GM23338 (cell line): ENCODE measurements around the gene CRLF3. TPM values are rescaled to one million over a fixed set of nuclear protein-coding genes. Genes with fewer than 3 reads are reported as not detected.

Experiments used
- ATAC-seq: fragments of 200-7000 bp; cut with Tn5 transposase; 3 replicates; pipeline ENCODE4 v1.9.1; 2020
- DNase-seq: peaks from one replicate; pipeline ENCODE4 v3.0.0-alpha.2; 2015; ENCODE audit warnings: low spot score
- H2AFZ ChIP-seq: fragments of 200-600 bp; sonication (generic); 2 replicates; pipeline ENCODE4 v1.8.0; 2016; ENCODE audit warnings: antibody characterized with exemption, mild to moderate bottlenecking, moderate library complexity
- H3F3A ChIP-seq: fragments of 200-600 bp; sonication (generic); replicated peaks from 2 replicates; pipeline ENCODE4 v1.8.0; 2017; ENCODE audit warnings: antibody characterized with exemption, mixed run types, low read depth
- H3K27ac ChIP-seq: fragments of 200-600 bp; sonication (generic); 2 replicates; pipeline ENCODE4 v1.6.1; 2016; ENCODE audit warnings: low read depth
- H3K27me3 ChIP-seq: fragments of 200-600 bp; sonication (generic); 2 replicates; pipeline ENCODE4 v1.8.0; 2016; ENCODE audit warnings: mild to moderate bottlenecking, mixed run types, moderate library complexity; ENCODE audit not compliant: insufficient read depth
- H3K36me3 ChIP-seq: fragments of 200-600 bp; sonication (generic); 2 replicates; pipeline ENCODE4 v1.8.0; 2016; ENCODE audit warnings: mild to moderate bottlenecking; ENCODE audit not compliant: insufficient read depth
- H3K4me1 ChIP-seq: fragments of 200-600 bp; sonication (generic); 2 replicates; pipeline ENCODE4 v1.8.0; 2016; ENCODE audit warnings: mild to moderate bottlenecking, moderate library complexity; ENCODE audit not compliant: insufficient read depth
- H3K4me2 ChIP-seq: fragments of 200-600 bp; sonication (generic); 2 replicates; pipeline ENCODE4 v1.7.1; 2017; ENCODE audit warnings: mixed run types
- H3K4me3 ChIP-seq: fragments of 200-600 bp; sonication (generic); 2 replicates; pipeline ENCODE4 v1.6.1; 2016; ENCODE audit warnings: mixed run types
- H3K79me2 ChIP-seq: fragments of 200-600 bp; sonication (generic); replicated peaks from 2 replicates; pipeline ENCODE4 v1.8.0; 2017; ENCODE audit warnings: mild to moderate bottlenecking; ENCODE audit not compliant: insufficient read depth
- H3K9me2 ChIP-seq: fragments of 200-600 bp; sonication (generic); 2 replicates; pipeline ENCODE4 v1.8.0; 2017; ENCODE audit not compliant: insufficient read depth
- H4K20me1 ChIP-seq: fragments of 200-600 bp; sonication (generic); replicated peaks from 2 replicates; pipeline ENCODE4 v1.8.0; 2017; ENCODE audit warnings: mild to moderate bottlenecking; ENCODE audit not compliant: insufficient read depth
- H3K27ac Mint-ChIP-seq: 2 replicates; pipeline ENCODE4 v1.8.0; 2020; ENCODE audit warnings: inconsistent platforms, mild to moderate bottlenecking, moderate library complexity, mixed read lengths
- H3K27me3 Mint-ChIP-seq: 3 replicates; pipeline ENCODE4 v1.8.0; 2022; ENCODE audit warnings: low read depth, mild to moderate bottlenecking, moderate library complexity, mixed read lengths, inconsistent platforms; ENCODE audit not compliant: insufficient read depth, poor library complexity
- H3K36me3 Mint-ChIP-seq: 3 replicates; pipeline ENCODE4 v1.8.0; 2021; ENCODE audit warnings: low read depth, mild to moderate bottlenecking, inconsistent platforms, moderate library complexity, mixed read lengths
- H3K4me1 Mint-ChIP-seq: 3 replicates; pipeline ENCODE4 v1.8.0; 2020; ENCODE audit warnings: mild to moderate bottlenecking, inconsistent platforms, mixed read lengths
- H3K4me3 Mint-ChIP-seq: 3 replicates; pipeline ENCODE4 v1.8.0; 2021; ENCODE audit warnings: moderate library complexity, mild to moderate bottlenecking, inconsistent platforms, mixed read lengths
- H3K9me3 Mint-ChIP-seq: 3 replicates; pipeline ENCODE4 v1.8.0; 2020; ENCODE audit warnings: moderate library complexity, mild to moderate bottlenecking, inconsistent platforms, mixed read lengths
- CREB1 ChIP-seq: fragments of 250-450 bp; sonication (Bioruptor Pico); IDR thresholded peaks from 2 replicates; pipeline ENCODE4 v1.5.0; 2020; ENCODE audit warnings: low read depth, mild to moderate bottlenecking, moderate library complexity
- CTCF ChIP-seq, 2 experiments: fragments of 200-600 bp in 1 of 2; sonication (generic) in 1 of 2; conservative IDR thresholded peaks; 2 replicates each; pipeline versions ENCODE4 v1.5.1 to v1.6.1; 2016 to 2017; ENCODE audit warnings: antibody characterized with exemption in 2 of 2, low read depth in 2 of 2, mild to moderate bottlenecking in 2 of 2, moderate library complexity in 1 of 2
- EZH2 ChIP-seq: fragments of 200-600 bp; sonication (generic); IDR thresholded peaks from one replicate; pipeline ENCODE4 v1.8.0; 2017; ENCODE audit warnings: antibody characterized with exemption, mild to moderate bottlenecking, low read depth; ENCODE audit not compliant: unreplicated experiment
- EZH2phosphoT487 ChIP-seq: fragments of 200-600 bp; sonication (generic); IDR thresholded peaks from one replicate; pipeline ENCODE4 v1.8.1; 2018; ENCODE audit warnings: antibody characterized with exemption; ENCODE audit not compliant: unreplicated experiment
- JUNB ChIP-seq: IDR thresholded peaks from one replicate; pipeline ENCODE4 v1.6.1; 2016; ENCODE audit warnings: antibody characterized with exemption; ENCODE audit not compliant: unreplicated experiment
- NANOG ChIP-seq: IDR thresholded peaks from 2 replicates; pipeline ENCODE4 v1.6.1; 2016; ENCODE audit warnings: antibody characterized with exemption, borderline replicate concordance
- STAT1 ChIP-seq: IDR thresholded peaks from one replicate; pipeline ENCODE4 v1.6.1; 2016; ENCODE audit warnings: antibody characterized with exemption; ENCODE audit not compliant: unreplicated experiment
- ZNF114 ChIP-seq: fragments of 250-450 bp; sonication (Bioruptor Pico); IDR thresholded peaks from 2 replicates; pipeline ENCODE4 v1.5.0; 2020; ENCODE audit warnings: mild to moderate bottlenecking, moderate library complexity
- ZNF331 ChIP-seq: fragments of 250-450 bp; sonication (Bioruptor Pico); IDR thresholded peaks from 2 replicates; pipeline ENCODE4 v1.5.0; 2020; ENCODE audit warnings: low read depth, mild to moderate bottlenecking, moderate library complexity
- polyA plus RNA-seq: library from polyadenylated mRNA; unstranded; fragments of >200 nt; fragmentation: Nextera tagmentation; extraction: Ambion mirVana; gene quantifications from 2 replicates; pipeline ENCODE4 v1.2.1, GENCODE V29; 2016
- total RNA-seq: library from RNA; depleted of rRNA; stranded (reverse); fragments of >200 nt; shearing (Covaris generic); gene quantifications from 2 replicates; pipeline ENCODE4 v1.2.3, GENCODE V29; 2014
- TF ChIP-seq, protein P1 (sequence below): IDR thresholded peaks from one replicate; pipeline ENCODE4 v1.6.1; 2018; ENCODE audit warnings: antibody characterized with exemption; ENCODE audit not compliant: unreplicated experiment
- TF ChIP-seq, protein P2 (sequence below): fragments of 250-450 bp; sonication (Bioruptor Pico); IDR thresholded peaks from 2 replicates; pipeline ENCODE4 v1.5.0; 2020; ENCODE audit warnings: mild to moderate bottlenecking, moderate library complexity

CRLF3 gene
- total and polyA plus RNA-seq, 2 experiments from 2014 or later, result 24.2 to 28.6 TPM

GRCh38 chr17:30796016-30796415, 28.5 kb downstream of the CRLF3 start:
- TF ChIP-seq STAT1, result no peak
- TF ChIP-seq CTCF (conservative IDR thresholded peaks at IDR 0.05; ENCODE audit: low read depth in 2 of 2), result no peak
- TF ChIP-seq NANOG, result no peak
- TF ChIP-seq ZNF331 (CRISPR knock-in tag), result no peak
- TF ChIP-seq, protein P1, sequence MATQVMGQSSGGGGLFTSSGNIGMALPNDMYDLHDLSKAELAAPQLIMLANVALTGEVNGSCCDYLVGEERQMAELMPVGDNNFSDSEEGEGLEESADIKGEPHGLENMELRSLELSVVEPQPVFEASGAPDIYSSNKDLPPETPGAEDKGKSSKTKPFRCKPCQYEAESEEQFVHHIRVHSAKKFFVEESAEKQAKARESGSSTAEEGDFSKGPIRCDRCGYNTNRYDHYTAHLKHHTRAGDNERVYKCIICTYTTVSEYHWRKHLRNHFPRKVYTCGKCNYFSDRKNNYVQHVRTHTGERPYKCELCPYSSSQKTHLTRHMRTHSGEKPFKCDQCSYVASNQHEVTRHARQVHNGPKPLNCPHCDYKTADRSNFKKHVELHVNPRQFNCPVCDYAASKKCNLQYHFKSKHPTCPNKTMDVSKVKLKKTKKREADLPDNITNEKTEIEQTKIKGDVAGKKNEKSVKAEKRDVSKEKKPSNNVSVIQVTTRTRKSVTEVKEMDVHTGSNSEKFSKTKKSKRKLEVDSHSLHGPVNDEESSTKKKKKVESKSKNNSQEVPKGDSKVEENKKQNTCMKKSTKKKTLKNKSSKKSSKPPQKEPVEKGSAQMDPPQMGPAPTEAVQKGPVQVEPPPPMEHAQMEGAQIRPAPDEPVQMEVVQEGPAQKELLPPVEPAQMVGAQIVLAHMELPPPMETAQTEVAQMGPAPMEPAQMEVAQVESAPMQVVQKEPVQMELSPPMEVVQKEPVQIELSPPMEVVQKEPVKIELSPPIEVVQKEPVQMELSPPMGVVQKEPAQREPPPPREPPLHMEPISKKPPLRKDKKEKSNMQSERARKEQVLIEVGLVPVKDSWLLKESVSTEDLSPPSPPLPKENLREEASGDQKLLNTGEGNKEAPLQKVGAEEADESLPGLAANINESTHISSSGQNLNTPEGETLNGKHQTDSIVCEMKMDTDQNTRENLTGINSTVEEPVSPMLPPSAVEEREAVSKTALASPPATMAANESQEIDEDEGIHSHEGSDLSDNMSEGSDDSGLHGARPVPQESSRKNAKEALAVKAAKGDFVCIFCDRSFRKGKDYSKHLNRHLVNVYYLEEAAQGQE, result no peak
- TF ChIP-seq ZNF114 (CRISPR knock-in tag), result no peak
- no peak for TF ChIP-seq CREB1 (CRISPR knock-in tag)
- H3K36me3 ChIP-seq, result peaks cover 27% of the 10 kb centered on the region
- H3K36me3 Mint-ChIP-seq, result peaks cover 73% of the 10 kb centered on the region

DNA sequence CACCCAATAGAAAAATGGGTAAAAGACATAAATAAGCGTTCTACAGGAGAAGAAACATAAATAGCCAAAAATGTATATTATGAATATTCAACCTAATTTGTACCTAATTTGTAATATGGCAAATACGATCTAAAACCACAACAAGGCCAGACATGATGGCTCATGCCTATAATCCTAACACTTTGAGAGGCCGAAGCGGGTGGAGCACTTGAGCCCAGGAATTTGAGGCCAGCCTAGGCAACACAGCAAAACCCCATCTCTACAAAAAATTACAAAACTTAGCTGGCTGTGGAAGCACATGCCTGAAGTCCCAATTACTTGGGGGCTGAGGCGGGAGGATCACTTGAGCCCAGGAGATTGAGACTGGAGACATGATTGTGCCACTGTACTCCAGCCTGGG, 30.1 kb downstream of the CRLF3 start:
- no peak overlapping the region for H3K4me2 ChIP-seq
- peaks cover 27% of the 10 kb centered on the region for H3K36me3 ChIP-seq
- no peaks in the 10 kb centered on the region for H3K27me3 ChIP-seq
- Mint-ChIP-seq H3K27me3 (peaks cover 6% of the 10 kb centered on the region), H3K36me3 (peaks cover 75% of the 10 kb centered on the region), H3K4me3 (no peak overlapping the region), H3K4me1 (no peaks in the 10 kb centered on the region), H3K9me3 (no peaks in the 10 kb centered on the region), H3K27ac (no peak overlapping the region)
- H4K20me1 ChIP-seq, result peaks cover 4% of the 10 kb centered on the region
- H3K4me1 ChIP-seq, result no peaks in the 10 kb centered on the region
- peak overlapping the region; percentile 41; the same call in 1 of the 2 replicates for H3K27ac ChIP-seq
- ATAC-seq (no peak), DNase-seq (no peak)
- no peak overlapping the region for H3K4me3 ChIP-seq
- no peaks in the 10 kb centered on the region for H3K79me2 ChIP-seq
- H2AFZ ChIP-seq, result no peak overlapping the region
- H3K9me2 ChIP-seq, result no peaks in the 10 kb centered on the region
- H3F3A ChIP-seq, result peaks cover 31% of the 10 kb centered on the region
- TF ChIP-seq EZH2phosphoT487, result no peak
- TF ChIP-seq, protein P2, sequence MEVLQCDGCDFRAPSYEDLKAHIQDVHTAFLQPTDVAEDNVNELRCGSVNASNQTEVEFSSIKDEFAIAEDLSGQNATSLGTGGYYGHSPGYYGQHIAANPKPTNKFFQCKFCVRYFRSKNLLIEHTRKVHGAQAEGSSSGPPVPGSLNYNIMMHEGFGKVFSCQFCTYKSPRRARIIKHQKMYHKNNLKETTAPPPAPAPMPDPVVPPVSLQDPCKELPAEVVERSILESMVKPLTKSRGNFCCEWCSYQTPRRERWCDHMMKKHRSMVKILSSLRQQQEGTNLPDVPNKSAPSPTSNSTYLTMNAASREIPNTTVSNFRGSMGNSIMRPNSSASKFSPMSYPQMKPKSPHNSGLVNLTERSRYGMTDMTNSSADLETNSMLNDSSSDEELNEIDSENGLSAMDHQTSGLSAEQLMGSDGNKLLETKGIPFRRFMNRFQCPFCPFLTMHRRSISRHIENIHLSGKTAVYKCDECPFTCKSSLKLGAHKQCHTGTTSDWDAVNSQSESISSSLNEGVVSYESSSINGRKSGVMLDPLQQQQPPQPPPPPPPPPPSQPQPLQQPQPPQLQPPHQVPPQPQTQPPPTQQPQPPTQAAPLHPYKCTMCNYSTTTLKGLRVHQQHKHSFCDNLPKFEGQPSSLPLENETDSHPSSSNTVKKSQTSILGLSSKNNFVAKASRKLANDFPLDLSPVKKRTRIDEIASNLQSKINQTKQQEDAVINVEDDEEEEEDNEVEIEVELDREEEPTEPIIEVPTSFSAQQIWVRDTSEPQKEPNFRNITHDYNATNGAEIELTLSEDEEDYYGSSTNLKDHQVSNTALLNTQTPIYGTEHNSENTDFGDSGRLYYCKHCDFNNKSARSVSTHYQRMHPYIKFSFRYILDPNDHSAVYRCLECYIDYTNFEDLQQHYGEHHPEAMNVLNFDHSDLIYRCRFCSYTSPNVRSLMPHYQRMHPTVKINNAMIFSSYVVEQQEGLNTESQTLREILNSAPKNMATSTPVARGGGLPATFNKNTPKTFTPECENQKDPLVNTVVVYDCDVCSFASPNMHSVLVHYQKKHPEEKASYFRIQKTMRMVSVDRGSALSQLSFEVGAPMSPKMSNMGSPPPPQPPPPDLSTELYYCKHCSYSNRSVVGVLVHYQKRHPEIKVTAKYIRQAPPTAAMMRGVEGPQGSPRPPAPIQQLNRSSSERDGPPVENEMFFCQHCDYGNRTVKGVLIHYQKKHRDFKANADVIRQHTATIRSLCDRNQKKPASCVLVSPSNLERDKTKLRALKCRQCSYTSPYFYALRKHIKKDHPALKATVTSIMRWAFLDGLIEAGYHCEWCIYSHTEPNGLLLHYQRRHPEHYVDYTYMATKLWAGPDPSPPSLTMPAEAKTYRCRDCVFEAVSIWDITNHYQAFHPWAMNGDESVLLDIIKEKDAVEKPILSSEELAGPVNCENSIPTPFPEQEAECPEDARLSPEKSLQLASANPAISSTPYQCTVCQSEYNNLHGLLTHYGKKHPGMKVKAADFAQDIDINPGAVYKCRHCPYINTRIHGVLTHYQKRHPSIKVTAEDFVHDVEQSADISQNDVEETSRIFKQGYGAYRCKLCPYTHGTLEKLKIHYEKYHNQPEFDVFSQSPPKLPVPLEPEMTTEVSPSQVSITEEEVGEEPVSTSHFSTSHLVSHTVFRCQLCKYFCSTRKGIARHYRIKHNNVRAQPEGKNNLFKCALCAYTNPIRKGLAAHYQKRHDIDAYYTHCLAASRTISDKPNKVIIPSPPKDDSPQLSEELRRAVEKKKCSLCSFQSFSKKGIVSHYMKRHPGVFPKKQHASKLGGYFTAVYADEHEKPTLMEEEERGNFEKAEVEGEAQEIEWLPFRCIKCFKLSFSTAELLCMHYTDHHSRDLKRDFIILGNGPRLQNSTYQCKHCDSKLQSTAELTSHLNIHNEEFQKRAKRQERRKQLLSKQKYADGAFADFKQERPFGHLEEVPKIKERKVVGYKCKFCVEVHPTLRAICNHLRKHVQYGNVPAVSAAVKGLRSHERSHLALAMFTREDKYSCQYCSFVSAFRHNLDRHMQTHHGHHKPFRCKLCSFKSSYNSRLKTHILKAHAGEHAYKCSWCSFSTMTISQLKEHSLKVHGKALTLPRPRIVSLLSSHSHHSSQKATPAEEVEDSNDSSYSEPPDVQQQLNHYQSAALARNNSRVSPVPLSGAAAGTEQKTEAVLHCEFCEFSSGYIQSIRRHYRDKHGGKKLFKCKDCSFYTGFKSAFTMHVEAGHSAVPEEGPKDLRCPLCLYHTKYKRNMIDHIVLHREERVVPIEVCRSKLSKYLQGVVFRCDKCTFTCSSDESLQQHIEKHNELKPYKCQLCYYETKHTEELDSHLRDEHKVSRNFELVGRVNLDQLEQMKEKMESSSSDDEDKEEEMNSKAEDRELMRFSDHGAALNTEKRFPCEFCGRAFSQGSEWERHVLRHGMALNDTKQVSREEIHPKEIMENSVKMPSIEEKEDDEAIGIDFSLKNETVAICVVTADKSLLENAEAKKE (CRISPR knock-in tag), result no peak
- TF ChIP-seq JUNB, result no peak
- no peak for TF ChIP-seq EZH2
- TF ChIP-seq ZNF331 (CRISPR knock-in tag), result no peak
- no peak for TF ChIP-seq STAT1
- no peak for TF ChIP-seq NANOG

More at GRCh38 chr17:30796016-30796415, 28.5 kb downstream of the CRLF3 start:
- no peak overlapping the region for H2AFZ ChIP-seq
- H3K27ac ChIP-seq, result peak overlapping the region; percentile 67; the same call in 1 of the 2 replicates
- no peak for ATAC-seq
- H3F3A ChIP-seq, result peaks cover 21% of the 10 kb centered on the region
- no peak overlapping the region for H3K4me3 ChIP-seq
- H3K4me1 ChIP-seq, result no peaks in the 10 kb centered on the region
- no peaks in the 10 kb centered on the region for H3K79me2 ChIP-seq
- DNase-seq, result no peak
- no peaks in the 10 kb centered on the region for H3K4me1 Mint-ChIP-seq
- H4K20me1 ChIP-seq, result peaks cover 8% of the 10 kb centered on the region
- peaks cover 4% of the 10 kb centered on the region for H3K27me3 Mint-ChIP-seq
- H3K4me3 Mint-ChIP-seq, result no peak overlapping the region
- H3K27ac Mint-ChIP-seq, result no peak overlapping the region
- H3K4me2 ChIP-seq, result no peak overlapping the region
- no peaks in the 10 kb centered on the region for H3K9me3 Mint-ChIP-seq
- no peaks in the 10 kb centered on the region for H3K9me2 ChIP-seq
- no peaks in the 10 kb centered on the region for H3K27me3 ChIP-seq
